GM20431 (cell line): ENCODE measurements around the gene MXD1.
"Not testable (repeated sequence)": the region's sequence is repeated elsewhere in the genome, so short reads cannot be mapped to it uniquely, and the experiment has no call there.

Source experiments
- in situ Hi-C: fragments of 300-500 bp; cut with MseI, MboI; formaldehyde crosslinking; loops from one replicate; pipeline ENCODE4 v1.15.0; 2020; ENCODE audit warnings: low sequenced_read_pairs; ENCODE audit not compliant: unreplicated experiment

MXD1 gene

GRCh38 chr2:69948963-69949645 is 34.2 kb downstream of the MXD1 start:
- in situ Hi-C loops = no loop called here

- in situ Hi-C loops = no loop called here
These were observed 35.3 kb downstream of the MXD1 start for GRCh38 chr2:69950241-69950640.

- in situ Hi-C loops = not testable (repeated sequence)
These were observed 35.8 kb downstream of the MXD1 start for GRCh38 chr2:69950671-69951070.

DNA sequence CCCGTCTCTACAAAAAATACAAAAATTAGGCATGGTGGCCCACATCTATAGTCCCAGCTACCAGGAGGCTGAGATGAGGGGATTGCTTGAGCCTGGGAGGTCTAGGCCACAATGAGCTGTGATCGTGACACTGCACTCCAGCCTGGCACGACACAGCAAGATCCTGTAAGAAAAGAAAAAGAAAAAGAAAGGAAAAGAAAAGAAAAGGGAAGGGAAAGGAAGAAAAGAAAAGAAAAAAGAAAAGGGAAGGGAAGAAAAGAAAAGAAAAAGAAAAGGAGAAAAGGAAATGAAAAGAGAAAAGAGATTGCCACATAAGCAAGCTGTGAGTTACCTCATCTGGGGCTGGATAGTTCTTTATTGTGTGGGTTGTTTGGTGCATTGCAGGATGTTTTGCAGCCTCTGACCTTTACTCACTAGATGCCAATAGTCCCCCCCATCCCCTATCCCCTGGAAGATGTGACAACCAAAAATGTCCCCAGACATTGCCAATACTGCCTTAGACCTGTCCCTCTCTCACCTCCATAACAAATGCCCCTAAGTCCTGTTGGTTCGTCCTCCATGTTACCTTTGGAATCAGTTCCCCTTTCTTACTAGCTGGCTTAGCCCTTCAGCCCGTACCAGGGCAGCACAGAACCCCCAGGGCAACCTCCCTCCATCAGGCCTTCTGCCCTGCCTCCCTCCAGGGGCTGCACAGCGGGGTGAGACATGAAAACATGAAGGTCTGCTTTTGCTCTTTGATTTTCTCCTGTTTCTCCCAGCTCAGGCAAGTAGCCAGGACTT is 37.6 kb downstream of the MXD1 start:
- in situ Hi-C loops = no loop called here

DNA sequence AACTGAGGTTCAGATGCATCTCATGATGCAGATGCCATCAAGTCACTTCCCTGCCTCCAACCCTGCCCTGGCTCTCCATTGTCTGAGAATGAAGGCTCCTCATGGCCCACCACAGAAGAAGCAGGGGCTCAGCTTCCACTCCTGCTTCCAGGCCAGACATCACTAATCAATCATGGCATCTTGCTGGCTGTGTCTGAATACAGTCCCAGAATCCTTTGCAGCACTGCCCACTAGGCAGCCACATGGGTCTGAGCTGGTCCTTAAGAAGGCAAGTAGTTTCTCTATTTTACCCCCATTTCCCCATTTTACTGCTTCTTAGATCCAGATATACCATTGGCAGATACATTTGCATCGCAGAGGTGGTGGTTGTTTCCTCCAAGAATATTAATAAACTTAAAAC is 39.2 kb downstream of the MXD1 start:
- in situ Hi-C loops = no loop called here

DNA sequence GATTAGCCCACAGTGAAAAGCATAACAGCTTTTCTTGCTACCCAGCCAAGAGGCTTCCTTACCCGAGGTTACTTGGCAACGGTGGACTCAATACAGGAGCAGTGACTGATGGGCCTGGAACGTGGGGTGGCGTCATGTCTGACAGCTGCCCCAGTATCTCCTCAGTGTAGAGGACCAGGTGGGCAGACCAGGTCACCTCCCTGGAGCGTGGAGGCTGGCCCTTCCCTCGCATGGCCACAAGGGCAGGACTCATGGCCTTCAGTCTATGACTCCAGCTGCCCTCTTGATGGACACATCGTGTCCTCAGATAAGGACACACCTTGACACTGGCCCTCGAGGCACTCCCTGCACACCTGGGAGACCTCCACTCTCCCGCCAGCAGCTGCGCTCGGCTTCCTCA is 40.1 kb downstream of the MXD1 start:
- in situ Hi-C loops = no loop called here

DNA sequence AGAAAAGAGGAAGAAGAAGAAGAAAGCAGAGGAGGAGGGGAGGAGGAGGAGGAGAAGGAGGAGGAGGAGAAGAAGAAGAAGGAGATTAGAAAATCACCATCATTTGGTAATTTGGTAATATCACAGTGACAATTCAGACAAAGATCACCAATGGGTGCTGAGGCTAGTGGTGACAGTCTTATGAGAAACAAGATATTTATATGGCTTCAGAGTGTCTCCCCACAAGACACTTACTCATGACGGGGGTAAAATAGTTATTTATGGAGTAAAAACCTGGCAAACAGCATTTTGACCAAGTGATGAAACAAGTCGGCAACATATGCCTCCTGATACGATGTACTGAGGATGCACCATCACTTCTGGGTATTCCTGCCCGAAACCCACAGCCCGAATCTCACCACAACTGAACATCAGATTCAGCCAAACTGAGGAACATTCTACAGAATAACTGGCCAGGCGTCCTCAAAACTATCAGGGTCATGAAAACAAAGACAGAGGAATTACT is 41.6 kb downstream of the MXD1 start:
- in situ Hi-C loops = no loop called here

DNA sequence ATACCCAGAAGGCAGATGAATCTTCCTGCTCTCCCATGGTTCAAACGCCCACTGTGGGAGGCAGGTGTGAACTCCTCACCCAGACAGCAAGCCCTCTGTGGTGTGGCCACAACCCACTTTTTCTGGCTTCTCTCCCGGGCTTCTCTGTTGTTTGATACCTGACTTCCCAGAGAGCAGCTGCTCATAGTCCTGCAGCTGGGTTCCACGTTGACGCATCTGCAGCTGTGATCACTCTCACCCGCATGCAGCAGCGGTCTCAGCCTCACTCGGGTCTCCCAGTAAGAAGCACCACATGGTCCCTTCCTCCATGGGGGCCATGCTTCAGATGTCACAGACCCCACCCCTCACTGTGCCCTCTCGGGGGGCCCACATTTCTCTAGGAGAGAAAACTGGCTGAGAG is 43.1 kb downstream of the MXD1 start:
- in situ Hi-C loops = no loop called here

DNA sequence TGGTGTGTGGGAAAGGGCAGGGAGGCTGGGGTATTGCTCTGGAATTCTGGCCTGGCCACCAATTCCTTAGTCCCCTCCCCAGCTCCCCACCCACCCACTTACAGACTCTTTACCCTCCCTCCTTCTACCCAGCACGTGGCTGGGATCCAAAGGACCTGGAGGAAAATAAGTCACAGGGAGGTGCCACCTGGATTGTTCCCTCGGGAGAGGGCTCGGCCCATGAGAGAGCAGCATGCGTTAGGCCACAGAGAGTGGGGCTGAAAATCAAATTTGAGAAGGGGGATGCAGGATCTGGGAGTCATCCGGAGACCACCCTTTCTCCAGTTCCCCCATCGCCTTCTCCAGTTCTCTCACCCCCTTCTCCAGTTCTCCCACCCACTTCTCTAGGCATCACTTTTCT is 43.6 kb downstream of the MXD1 start:
- in situ Hi-C loops = no loop called here

DNA sequence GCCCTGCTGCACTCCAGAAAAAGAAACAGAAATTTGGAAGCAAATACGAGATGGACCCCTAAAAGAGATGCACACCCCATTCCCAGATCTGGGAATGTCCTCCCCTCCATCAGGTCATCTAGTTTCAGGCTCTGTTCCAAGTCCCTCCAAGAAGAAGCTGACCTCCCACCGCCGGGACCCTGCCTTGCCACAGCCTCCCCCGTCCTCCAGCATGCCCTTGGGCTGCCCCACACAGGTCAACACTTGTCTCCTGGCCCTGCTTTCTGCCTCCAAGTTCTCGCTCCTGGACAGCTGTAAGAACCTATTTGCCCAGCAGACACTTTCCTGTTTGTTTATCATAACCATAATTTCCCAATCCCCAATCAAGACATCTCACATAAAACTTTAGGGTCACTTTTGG is 44.5 kb downstream of the MXD1 start:
- in situ Hi-C loops = no loop called here

DNA sequence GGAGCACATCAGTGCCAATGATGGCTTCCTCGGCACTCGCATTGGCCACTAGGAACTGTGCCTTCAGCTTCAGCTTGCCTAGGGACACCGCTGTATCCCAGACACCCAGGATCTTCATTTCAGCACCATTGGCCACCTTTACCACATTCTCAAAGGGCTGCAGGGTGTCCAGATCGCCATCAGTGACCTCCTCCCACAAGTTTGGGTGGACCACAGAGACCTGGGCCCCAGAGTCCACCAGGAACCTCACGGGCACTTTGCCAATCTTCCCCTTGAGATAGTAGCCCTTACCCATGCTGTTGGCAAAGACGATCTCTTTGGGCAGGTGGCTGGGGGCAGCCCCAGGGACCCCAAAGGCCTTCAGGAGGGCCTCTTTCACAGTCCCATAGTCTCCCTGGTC is 45.9 kb downstream of the MXD1 start:
- in situ Hi-C loops = no loop called here

GRCh38 chr2:69961496-69961895 is 46.6 kb downstream of the MXD1 start, which contains the start of gene ASPRV1:
Gene ASPRV1 (minus strand): TSS chr2:69961631. CDS start chr2:69961436, 195 bp downstream.
- in situ Hi-C loops = no loop called here

DNA sequence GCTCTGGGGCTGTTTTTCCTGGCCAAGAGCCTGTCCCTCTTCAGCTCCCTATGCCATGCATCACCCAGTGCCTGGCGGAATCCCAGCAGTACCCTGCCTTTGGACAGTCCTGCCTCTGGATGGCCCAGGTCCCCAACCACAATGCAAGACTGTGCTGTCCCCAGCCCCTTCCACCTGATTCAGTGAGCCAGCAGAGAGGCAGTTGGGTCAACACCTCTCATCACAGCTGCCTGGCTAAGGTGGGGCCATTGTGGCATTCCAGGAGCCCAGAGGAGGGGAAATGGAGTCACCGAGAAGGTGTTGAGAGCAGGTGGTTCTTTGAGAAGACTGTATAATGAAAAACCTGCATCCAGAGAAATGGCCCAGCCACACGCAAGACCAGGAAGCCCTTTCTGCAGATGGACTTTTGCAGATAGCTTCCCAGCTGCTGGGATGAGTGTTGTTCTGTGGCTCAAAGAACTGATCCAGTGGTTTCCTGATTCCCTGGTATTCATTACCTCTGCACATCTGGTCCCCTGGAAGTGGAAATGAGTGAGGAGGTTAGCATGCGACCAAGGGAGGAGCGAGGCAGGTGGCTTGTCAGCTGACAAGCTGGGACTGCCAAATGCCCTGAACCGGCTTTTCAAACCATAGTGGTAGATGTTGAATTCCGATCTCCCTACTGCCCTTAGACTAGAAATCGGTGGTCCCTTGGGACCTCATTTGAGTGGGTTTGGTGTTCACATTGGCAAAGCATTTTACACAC is 48.2 kb downstream of the MXD1 start:
- in situ Hi-C loops = no loop called here

- in situ Hi-C loops = no loop called here
These were observed 49.5 kb downstream of the MXD1 start for GRCh38 chr2:69964353-69964841.

DNA sequence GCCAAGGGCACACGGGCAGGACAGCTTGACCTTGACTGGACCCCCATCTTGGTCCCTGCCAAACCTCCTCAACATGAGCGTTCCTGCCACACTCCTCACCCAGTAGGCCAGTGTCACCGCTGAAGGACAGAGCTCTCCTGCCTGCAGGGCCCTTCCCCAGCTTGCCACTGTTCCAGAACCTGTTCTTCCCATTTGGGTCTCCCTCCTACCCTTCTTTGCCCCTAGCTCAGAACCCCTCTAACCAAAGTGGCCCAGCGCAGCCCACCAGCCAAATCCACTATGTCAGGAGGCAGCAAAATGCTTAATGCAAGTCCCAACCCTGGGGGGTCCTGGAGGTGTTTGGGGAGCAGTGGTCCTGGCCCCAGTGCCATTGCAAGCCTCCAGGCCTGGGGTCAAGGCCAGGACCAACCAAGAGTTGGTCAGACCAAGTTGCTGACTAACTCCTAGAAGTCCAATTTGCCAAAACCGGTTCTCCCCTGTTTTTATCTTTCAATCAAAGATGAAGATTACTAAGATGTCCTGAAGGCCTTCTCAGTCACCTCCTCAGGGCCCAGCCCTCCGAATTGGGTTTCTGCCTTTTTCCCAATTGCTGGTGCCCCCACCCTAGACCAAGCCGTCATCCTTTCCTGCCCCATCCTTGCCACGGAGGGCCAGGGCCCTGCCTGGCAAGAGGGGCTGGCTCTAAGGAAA is 51.0 kb downstream of the MXD1 start:
- in situ Hi-C loops = no loop called here

- in situ Hi-C loops = no loop called here
These were observed 51.6 kb downstream of the MXD1 start for GRCh38 chr2:69966496-69966895.

DNA sequence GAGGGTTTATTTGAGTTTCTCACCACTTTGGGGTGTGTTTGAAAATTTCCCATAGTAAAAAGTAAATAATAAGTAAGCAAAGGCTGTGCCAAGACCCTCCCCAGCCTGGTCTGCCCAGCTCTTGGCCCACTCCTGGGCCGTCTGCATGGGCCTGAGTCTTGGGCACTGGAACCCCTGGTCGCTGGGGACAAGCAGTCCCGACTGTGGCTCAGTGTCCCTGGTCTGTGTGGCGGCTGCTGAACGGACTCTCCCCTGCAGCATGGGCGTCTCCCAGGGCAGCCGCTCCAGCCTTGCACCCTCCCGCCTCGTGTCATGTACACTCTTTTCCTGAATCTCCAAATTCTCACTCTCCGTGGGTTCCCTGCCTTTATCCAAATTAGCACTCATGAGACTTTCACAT is 53.7 kb downstream of the MXD1 start:
- in situ Hi-C loops = no loop called here

GRCh38 chr2:69969126-69969983 is 54.4 kb downstream of the MXD1 start:
- in situ Hi-C loops = no loop called here

DNA sequence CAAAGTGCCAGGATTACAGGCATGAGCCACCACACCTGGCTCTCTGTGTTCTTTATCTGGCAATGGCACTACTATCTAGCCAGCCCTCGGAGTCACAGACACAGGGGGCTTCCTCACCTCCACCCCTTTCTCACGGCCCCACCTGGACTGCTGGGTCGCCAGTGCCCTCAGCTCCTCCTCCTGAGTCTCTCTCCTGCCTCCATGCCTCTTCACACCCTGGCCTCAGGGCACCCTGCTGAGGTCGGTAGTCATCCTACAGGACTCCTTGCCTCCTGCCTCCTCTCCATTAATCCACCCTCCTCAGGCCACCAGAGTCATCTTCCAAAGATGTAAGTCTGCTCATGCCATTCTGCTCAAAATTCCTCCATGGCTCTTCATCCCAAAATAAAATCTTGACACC is 55.1 kb downstream of the MXD1 start:
- in situ Hi-C loops = no loop called here
